Activated T-helper 1 cell treated with anti-CD3 and anti-CD28 coated beads, Interleukin-12 subunit alpha, Interleukin-12 subunit beta, Interleukin-2, Interleukin-4 antibody, amounts not matched to agents 30 ng/mL and 10 ng/mL and 1 ng/mL, durations not matched to agents 14 hours and 24 hours and 36 hours (primary cell): Measurements from ENCODE around the gene FGGY. TPM values are rescaled to one million over a fixed set of nuclear protein-coding genes. Genes with fewer than 3 reads are reported as not detected.

Experiments used
- DNase-seq: peaks from one replicate; pipeline ENCODE4 v3.0.0; 2021; ENCODE audit warnings: low spot score
- H3K27ac Mint-ChIP-seq: one replicate; pipeline ENCODE4 v1.8.0; 2021; ENCODE audit warnings: mild to moderate bottlenecking, mixed read lengths
- H3K27me3 Mint-ChIP-seq: one replicate; pipeline ENCODE4 v1.8.0; 2022; ENCODE audit warnings: mild to moderate bottlenecking, moderate library complexity, mixed read lengths; ENCODE audit not compliant: insufficient read depth
- H3K36me3 Mint-ChIP-seq: one replicate; pipeline ENCODE4 v1.8.0; 2021; ENCODE audit warnings: low read depth, mixed read lengths
- H3K4me1 Mint-ChIP-seq: one replicate; pipeline ENCODE4 v1.8.0; 2021; ENCODE audit warnings: low read depth, mixed read lengths
- H3K4me3 Mint-ChIP-seq: one replicate; pipeline ENCODE4 v1.8.0; 2021; ENCODE audit warnings: mild to moderate bottlenecking, moderate library complexity, mixed read lengths
- H3K9me3 Mint-ChIP-seq: one replicate; pipeline ENCODE4 v1.8.0; 2021; ENCODE audit warnings: mixed read lengths
- intact Hi-C: fragments of 100-400 bp; cut with micrococcal nuclease; formaldehyde crosslinking; loops from one replicate; pipeline ENCODE4 v1.15.1; 2024
- total RNA-seq: library from RNA; stranded (reverse); gene quantifications from 2 replicates; pipeline ENCODE4 v1.2.3, GENCODE V29; 2022

The FGGY gene
- total RNA-seq, 1 donor from 2014 or later: 7.1 TPM

DNA sequence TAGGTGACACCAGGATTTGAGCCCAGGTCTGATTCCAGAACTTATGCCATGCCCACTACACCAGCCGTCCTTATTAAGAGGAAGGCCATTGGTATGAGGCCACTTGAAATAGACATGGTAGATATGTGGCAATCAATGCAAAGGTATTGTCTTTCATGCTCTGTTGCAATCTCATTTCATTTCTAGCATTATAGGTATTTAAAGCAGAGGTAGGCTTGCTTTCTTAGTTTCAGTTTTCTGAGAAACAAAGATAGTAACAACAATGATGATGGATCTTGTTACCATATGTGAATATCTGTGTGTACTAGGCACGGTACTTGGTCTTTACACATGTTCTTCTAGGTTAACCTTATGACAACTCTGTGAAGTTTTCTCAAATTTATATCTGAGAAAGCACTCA lies 113.1 kb downstream of the FGGY start:
- H3K4me3 Mint-ChIP-seq: no peak overlapping the region
- H3K4me1 Mint-ChIP-seq: no peaks in the 10 kb centered on the region
- H3K36me3 Mint-ChIP-seq: no peaks in the 10 kb centered on the region
- intact Hi-C loops: no loop called here
- peaks cover 3% of the 10 kb centered on the region for H3K27me3 Mint-ChIP-seq
- no peaks in the 10 kb centered on the region for H3K9me3 Mint-ChIP-seq
- no peak for DNase-seq
- H3K27ac Mint-ChIP-seq: no peak overlapping the region

DNA sequence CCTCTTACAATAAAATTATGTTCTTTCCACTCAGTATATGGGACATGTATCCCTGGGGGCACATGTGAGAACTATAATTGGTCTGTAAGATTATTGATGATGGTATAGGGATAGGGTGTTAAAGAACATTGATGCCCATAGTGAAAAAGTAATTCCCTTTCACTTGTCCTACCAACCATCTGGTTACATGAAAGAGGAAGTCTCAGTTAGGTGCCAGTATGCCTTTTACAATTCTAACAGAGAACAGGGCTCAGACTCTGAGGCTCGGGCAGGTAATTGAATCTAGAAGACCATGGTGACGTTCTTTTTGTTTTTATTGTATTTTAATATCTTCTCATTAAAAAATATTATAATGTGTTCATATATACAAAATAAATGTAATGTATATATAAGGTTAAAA lies 113.6 kb downstream of the FGGY start:
- intact Hi-C loops: no loop called here
- no peak overlapping the region for H3K27ac Mint-ChIP-seq

GRCh38 chr1:59411147-59411546 lies 114.3 kb downstream of the FGGY start:
- DNase-seq: no peak
- H3K27ac Mint-ChIP-seq: no peak overlapping the region
- no peak overlapping the region for H3K4me3 Mint-ChIP-seq

More for the DNA sequence above, 113.6 kb downstream of the FGGY start:
- no peaks in the 10 kb centered on the region for H3K9me3 Mint-ChIP-seq
- no peaks in the 10 kb centered on the region for H3K4me1 Mint-ChIP-seq
- no peak for DNase-seq
- peaks cover 3% of the 10 kb centered on the region for H3K27me3 Mint-ChIP-seq
- H3K36me3 Mint-ChIP-seq: no peaks in the 10 kb centered on the region
- no peak overlapping the region for H3K4me3 Mint-ChIP-seq

GRCh38 chr1:59412718-59413326 lies 115.9 kb downstream of the FGGY start:
- Mint-ChIP-seq H3K27me3 (no peaks in the 10 kb centered on the region), H3K27ac (no peak overlapping the region), H3K4me3 (no peak overlapping the region), H3K4me1 (no peaks in the 10 kb centered on the region), H3K36me3 (no peaks in the 10 kb centered on the region), H3K9me3 (no peaks in the 10 kb centered on the region)
- intact Hi-C loops: no loop called here
- no peak for DNase-seq

More at GRCh38 chr1:59411147-59411546, 114.3 kb downstream of the FGGY start:
- Mint-ChIP-seq H3K27me3 (no peaks in the 10 kb centered on the region), H3K4me1 (no peaks in the 10 kb centered on the region), H3K36me3 (no peaks in the 10 kb centered on the region), H3K9me3 (no peaks in the 10 kb centered on the region)
- intact Hi-C loops: no loop called here

GRCh38 chr1:59413327-59413720 lies 116.4 kb downstream of the FGGY start:
- Mint-ChIP-seq H3K36me3 (no peaks in the 10 kb centered on the region), H3K9me3 (no peaks in the 10 kb centered on the region), H3K27ac (no peak overlapping the region), H3K4me1 (no peaks in the 10 kb centered on the region), H3K27me3 (no peaks in the 10 kb centered on the region), H3K4me3 (no peak overlapping the region)
- no peak for DNase-seq
- intact Hi-C loops: no loop called here

GRCh38 chr1:59414406-59415133 lies 117.7 kb downstream of the FGGY start:
- no peaks in the 10 kb centered on the region for H3K27me3 Mint-ChIP-seq
- no peak overlapping the region for H3K27ac Mint-ChIP-seq
- intact Hi-C loops: no loop called here
- no peaks in the 10 kb centered on the region for H3K36me3 Mint-ChIP-seq
- no peaks in the 10 kb centered on the region for H3K9me3 Mint-ChIP-seq
- DNase-seq: no peak
- no peak overlapping the region for H3K4me3 Mint-ChIP-seq
- H3K4me1 Mint-ChIP-seq: no peaks in the 10 kb centered on the region

DNA sequence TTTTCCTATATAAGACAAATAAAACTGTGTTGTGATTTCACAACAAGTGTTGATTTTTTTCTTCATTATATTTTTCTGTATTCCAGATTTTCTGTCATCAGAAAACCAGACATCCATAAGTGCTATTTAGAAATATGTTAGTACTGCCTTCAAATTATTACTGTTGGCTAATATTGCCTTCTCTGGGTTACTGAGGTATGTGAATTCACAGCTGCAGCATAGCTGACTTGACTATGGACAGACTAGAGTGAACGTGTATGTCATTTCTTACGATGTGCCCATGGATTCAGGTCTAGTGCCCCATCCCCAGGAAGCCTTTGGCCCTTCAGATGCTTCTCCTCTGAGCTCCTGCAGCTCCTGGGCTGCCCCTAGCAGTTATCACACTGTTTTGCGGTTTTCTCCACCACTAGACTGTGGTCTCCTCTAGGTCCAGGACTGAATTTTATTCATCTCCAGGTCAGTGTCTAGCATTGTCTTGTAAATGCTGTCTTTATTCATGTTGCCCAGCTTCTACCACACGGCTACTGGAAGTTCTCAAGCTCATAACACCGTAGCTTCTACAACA lies 118.5 kb downstream of the FGGY start:
- Mint-ChIP-seq H3K4me3 (no peak overlapping the region), H3K27ac (no peak overlapping the region), H3K27me3 (no peaks in the 10 kb centered on the region), H3K4me1 (no peaks in the 10 kb centered on the region), H3K36me3 (no peaks in the 10 kb centered on the region), H3K9me3 (no peaks in the 10 kb centered on the region)
- intact Hi-C loops: no loop called here
- DNase-seq: no peak

DNA sequence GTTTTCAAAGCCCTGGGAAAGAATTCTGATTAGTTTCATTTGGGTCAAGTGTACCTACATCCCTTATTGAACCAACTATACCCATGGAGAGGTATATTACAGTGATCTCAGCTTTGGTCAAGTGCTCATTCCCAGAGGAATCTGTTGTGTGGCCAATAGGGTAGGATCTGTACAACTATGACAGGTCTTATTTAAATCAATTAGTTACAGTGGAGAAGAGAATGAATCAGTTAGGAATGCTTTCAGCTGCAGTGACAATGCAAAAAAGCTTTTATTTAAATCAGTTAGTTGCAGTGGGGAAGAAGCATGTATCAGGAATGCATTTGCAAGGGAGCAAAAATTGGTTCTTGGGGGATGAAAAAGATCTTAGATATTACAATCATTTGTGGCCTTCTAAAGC lies 119.0 kb downstream of the FGGY start:
- Mint-ChIP-seq H3K4me3 (no peak overlapping the region), H3K36me3 (no peaks in the 10 kb centered on the region), H3K9me3 (no peaks in the 10 kb centered on the region), H3K4me1 (no peaks in the 10 kb centered on the region), H3K27ac (no peak overlapping the region), H3K27me3 (no peaks in the 10 kb centered on the region)
- intact Hi-C loops: no loop called here
- DNase-seq: no peak

GRCh38 chr1:59417406-59417805 lies 120.5 kb downstream of the FGGY start:
- Mint-ChIP-seq H3K27me3 (no peaks in the 10 kb centered on the region), H3K36me3 (no peaks in the 10 kb centered on the region), H3K9me3 (no peaks in the 10 kb centered on the region), H3K4me3 (no peak overlapping the region), H3K27ac (no peak overlapping the region), H3K4me1 (no peaks in the 10 kb centered on the region)
- DNase-seq: no peak
- intact Hi-C loops: no loop called here

GRCh38 chr1:59418363-59419144 lies 121.7 kb downstream of the FGGY start:
- no peak for DNase-seq
- no peaks in the 10 kb centered on the region for H3K4me1 Mint-ChIP-seq
- no peak overlapping the region for H3K27ac Mint-ChIP-seq
- intact Hi-C loops: no loop called here
- no peaks in the 10 kb centered on the region for H3K27me3 Mint-ChIP-seq
- H3K4me3 Mint-ChIP-seq: no peak overlapping the region
- H3K36me3 Mint-ChIP-seq: no peaks in the 10 kb centered on the region
- H3K9me3 Mint-ChIP-seq: no peaks in the 10 kb centered on the region

- Mint-ChIP-seq H3K4me1 (no peaks in the 10 kb centered on the region), H3K27ac (no peak overlapping the region)
- intact Hi-C loops: no loop called here
Observed at GRCh38 chr1:59419361-59420140, 122.7 kb downstream of the FGGY start.

DNA sequence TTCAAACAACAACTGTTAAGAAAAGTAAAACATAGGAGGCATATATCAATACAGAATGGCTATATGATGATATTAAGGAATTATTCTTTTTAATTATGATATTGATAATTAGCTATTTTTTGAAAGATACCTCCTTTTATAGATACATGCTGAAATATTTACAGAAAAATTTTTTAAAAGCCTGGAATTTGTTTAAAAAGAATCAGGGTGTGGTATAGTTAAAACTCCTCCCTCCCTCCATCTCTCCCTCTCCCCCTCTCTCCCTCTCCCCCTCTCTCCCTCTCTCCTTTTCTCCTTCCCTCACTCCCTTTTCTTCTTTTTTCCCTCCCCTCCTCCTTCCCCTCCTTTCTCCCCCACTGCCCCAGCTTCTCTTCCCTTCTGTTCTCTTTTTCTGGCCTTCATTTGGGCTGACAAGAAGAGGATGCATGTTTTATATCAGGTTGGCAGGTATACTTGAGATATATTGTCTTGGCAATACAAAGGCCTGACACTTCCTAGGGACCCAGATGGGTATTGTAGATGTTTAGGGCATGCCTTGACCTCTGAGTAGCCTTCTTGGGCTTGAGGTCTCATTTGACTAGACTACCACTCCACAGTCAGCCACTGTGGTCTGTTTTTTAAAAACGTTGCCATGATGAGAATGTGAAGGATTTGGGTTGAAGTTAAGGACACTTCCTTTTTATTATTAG lies 124.5 kb downstream of the FGGY start:
- no peak overlapping the region for H3K4me3 Mint-ChIP-seq
- no peaks in the 10 kb centered on the region for H3K36me3 Mint-ChIP-seq
- intact Hi-C loops: no loop called here
- H3K4me1 Mint-ChIP-seq: no peaks in the 10 kb centered on the region
- no peaks in the 10 kb centered on the region for H3K27me3 Mint-ChIP-seq
- no peak overlapping the region for H3K27ac Mint-ChIP-seq
- no peak for DNase-seq
- no peaks in the 10 kb centered on the region for H3K9me3 Mint-ChIP-seq

More at GRCh38 chr1:59419361-59420140, 122.7 kb downstream of the FGGY start:
- Mint-ChIP-seq H3K27me3 (no peaks in the 10 kb centered on the region), H3K9me3 (no peaks in the 10 kb centered on the region), H3K36me3 (no peaks in the 10 kb centered on the region), H3K4me3 (no peak overlapping the region)
- DNase-seq: no peak
